ENCODE measurements around the gene MUC12.
"Not testable (repeated sequence)": the region's sequence is repeated elsewhere in the genome, so short reads cannot be mapped to it uniquely, and the experiment has no call there.

The MUC12 gene

GRCh38 chr7:100969066-100969615, at the start of gene MUC12:
MUC12 (plus strand) TSS chr7:100969565; CDS start chr7:100969623, 58 bp downstream.
- no peak for DNase-seq

- not testable (repeated sequence) for DNase-seq
Measured at GRCh38 chr7:100919779-100920437, 49.5 kb upstream of the MUC12 start.

GRCh38 chr7:100921039-100921438, 48.3 kb upstream of the MUC12 start:
- no peak for DNase-seq

- DNase-seq = not testable (repeated sequence)
Measured at GRCh38 chr7:100923616-100924015, 45.7 kb upstream of the MUC12 start.

GRCh38 chr7:100929808-100930174, 39.6 kb upstream of the MUC12 start:
- no peak for DNase-seq

GRCh38 chr7:100933734-100934133, 35.6 kb upstream of the MUC12 start:
- DNase-seq = no peak

GRCh38 chr7:100935381-100935780, 34.0 kb upstream of the MUC12 start:
- not testable (repeated sequence) for DNase-seq

GRCh38 chr7:100936167-100936566, 33.2 kb upstream of the MUC12 start:
- not testable (repeated sequence) for DNase-seq

- no peak for DNase-seq
Measured at GRCh38 chr7:100942045-100942774, 27.2 kb upstream of the MUC12 start.

- DNase-seq = no peak
Measured at GRCh38 chr7:100943693-100944092, 25.7 kb upstream of the MUC12 start.

GRCh38 chr7:100944138-100944537, 25.2 kb upstream of the MUC12 start:
- DNase-seq = no peak

GRCh38 chr7:100946111-100946510, 23.3 kb upstream of the MUC12 start:
- DNase-seq = no peak

GRCh38 chr7:100946766-100947365, 22.5 kb upstream of the MUC12 start:
- no peak for DNase-seq

- DNase-seq = no peak
Measured at GRCh38 chr7:100947792-100948191, 21.6 kb upstream of the MUC12 start.

GRCh38 chr7:100949227-100949932, 20.0 kb upstream of the MUC12 start, which contains the start of gene MUC3A:
MUC3A (plus strand) TSS chr7:100949534; CDS start chr7:100949625, 91 bp downstream.
- no peak for DNase-seq

- no peak for DNase-seq
Measured at GRCh38 chr7:100949933-100950443, 19.4 kb upstream of the MUC12 start.

- no peak for DNase-seq
Measured at GRCh38 chr7:100951172-100951571, 18.2 kb upstream of the MUC12 start.

- no peak for DNase-seq
Measured at GRCh38 chr7:100951888-100952560, 17.3 kb upstream of the MUC12 start.

- no peak for DNase-seq
Measured at GRCh38 chr7:100952641-100953040, 16.7 kb upstream of the MUC12 start.

- DNase-seq = no peak
Measured at GRCh38 chr7:100957832-100958421, 11.4 kb upstream of the MUC12 start.

GRCh38 chr7:100959894-100960293, 9.5 kb upstream of the MUC12 start:
- DNase-seq = no peak

GRCh38 chr7:100962537-100962936, 6.8 kb upstream of the MUC12 start:
- no peak for DNase-seq
